Measurements from ENCODE around the gene TMBIM4. TPM values are rescaled to one million over a fixed set of nuclear protein-coding genes. Genes with fewer than 3 reads are reported as not detected.

The TMBIM4 gene
- total RNA-seq, 4 donors from 2014 or later, result 104 to 131 (median 114) TPM

DNA sequence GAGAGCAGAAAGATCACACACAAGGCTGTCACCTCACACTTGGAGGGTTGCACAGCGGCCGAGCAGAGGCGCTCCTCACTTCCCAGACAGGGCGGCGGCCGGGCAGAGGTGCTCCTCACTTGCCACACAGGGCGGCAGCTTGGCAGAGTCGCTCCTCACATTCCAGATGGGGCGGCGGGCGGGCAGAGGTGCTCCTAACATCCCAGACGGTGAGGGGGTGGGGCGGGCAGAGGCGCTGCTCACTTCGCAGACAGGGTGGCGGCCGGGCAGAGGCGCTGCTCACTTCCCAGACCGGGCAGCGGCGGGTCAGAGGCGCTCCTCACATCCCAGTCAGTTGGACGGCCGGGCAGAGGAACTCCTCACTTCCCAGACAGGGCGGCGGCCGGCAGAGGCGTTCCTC is 9.1 kb downstream of the TMBIM4 start:
- intact Hi-C loops (cut with DNase I), result no loop called here
- H3K36me3 ChIP-seq, result peaks cover 0 to 38% (median 0%) of the 10 kb centered on the region in 3 donors
- no peaks in the 10 kb centered on the region for H3K27me3 ChIP-seq
- peaks cover 0 to 13% (median 0%) of the 10 kb centered on the region in 3 donors for H3K4me1 ChIP-seq
- peaks cover 0 to 3% (median 0%) of the 10 kb centered on the region in 3 donors for H3K9me3 ChIP-seq
- H3K4me3 ChIP-seq, result no peak overlapping the region
- H3K27ac ChIP-seq, result no peak overlapping the region
- 90 to 96% methylated on average over 4 to 17 of the region's 28 CpGs for WGBS, 2 donors
- no peak for DNase-seq
- TF ChIP-seq POLR2A (IDR thresholded peaks at IDR 0.05), result no peak
- TF ChIP-seq, protein P1, sequence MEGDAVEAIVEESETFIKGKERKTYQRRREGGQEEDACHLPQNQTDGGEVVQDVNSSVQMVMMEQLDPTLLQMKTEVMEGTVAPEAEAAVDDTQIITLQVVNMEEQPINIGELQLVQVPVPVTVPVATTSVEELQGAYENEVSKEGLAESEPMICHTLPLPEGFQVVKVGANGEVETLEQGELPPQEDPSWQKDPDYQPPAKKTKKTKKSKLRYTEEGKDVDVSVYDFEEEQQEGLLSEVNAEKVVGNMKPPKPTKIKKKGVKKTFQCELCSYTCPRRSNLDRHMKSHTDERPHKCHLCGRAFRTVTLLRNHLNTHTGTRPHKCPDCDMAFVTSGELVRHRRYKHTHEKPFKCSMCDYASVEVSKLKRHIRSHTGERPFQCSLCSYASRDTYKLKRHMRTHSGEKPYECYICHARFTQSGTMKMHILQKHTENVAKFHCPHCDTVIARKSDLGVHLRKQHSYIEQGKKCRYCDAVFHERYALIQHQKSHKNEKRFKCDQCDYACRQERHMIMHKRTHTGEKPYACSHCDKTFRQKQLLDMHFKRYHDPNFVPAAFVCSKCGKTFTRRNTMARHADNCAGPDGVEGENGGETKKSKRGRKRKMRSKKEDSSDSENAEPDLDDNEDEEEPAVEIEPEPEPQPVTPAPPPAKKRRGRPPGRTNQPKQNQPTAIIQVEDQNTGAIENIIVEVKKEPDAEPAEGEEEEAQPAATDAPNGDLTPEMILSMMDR (IDR thresholded peaks at IDR 0.05), result no peak

DNA sequence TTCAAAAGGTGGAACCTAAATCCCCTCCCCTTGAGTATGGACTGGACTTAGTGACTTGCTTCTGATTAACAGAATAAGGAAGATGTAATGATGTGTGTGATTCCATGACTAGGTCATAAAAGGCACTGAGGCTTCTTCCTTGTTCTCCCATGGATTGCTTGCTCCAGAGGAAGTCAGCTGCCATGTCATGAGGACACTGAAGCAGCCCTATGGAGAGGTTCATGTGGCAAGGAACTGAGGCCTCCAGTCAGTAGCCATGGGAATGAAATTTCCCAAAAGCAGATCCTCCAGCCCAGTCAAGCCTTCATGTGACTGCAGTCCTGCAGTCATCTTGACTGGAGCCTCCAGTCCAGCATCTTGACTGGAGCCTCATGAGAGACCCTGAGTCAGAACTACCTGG is 10.7 kb downstream of the TMBIM4 start:
- no peaks in the 10 kb centered on the region for H3K27me3 ChIP-seq
- H3K9me3 ChIP-seq, result no peaks in the 10 kb centered on the region
- no peak for DNase-seq
- H3K4me3 ChIP-seq, result no peak overlapping the region
- peaks cover 0 to 23% (median 6%) of the 10 kb centered on the region in 3 donors for H3K4me1 ChIP-seq
- TF ChIP-seq POLR2A (IDR thresholded peaks at IDR 0.05), result no peak
- intact Hi-C loops (cut with DNase I), result no loop called here
- H3K27ac ChIP-seq, result no peak overlapping the region
- H3K36me3 ChIP-seq, result peaks cover 0 to 32% (median 0%) of the 10 kb centered on the region in 3 donors

DNA sequence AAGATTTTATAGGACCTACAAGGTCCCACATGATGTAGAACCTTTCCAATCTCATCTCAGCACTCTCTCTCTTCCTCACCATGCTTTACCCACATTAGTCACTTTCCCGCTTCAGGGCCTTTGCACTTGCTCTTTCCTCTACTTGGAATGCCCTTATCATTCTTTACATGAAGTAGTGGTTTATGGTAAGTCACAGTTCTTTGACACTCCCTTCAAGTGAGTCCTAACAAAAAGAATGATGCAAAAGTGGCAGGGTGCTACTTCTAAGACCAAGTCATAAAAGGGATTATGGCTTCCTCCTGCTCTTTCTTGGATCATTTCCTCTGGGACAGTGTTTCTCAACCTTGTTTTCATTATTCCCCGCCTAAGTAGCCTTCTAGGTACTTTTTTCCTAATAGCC is 13.1 kb downstream of the TMBIM4 start:
- intact Hi-C loops (cut with DNase I), result no loop called here
- H3K4me1 ChIP-seq, result peaks cover 0 to 25% (median 6%) of the 10 kb centered on the region in 3 donors
- no peak overlapping the region for H3K27ac ChIP-seq
- WGBS, 2 donors, result 87 to 92% methylated on average over 2 of the region's 2 CpGs
- no peak overlapping the region for H3K4me3 ChIP-seq
- no peaks in the 10 kb centered on the region for H3K9me3 ChIP-seq
- no peak for TF ChIP-seq POLR2A (IDR thresholded peaks at IDR 0.05)
- TF ChIP-seq, protein P1 (IDR thresholded peaks at IDR 0.05), result no peak
- peaks cover 0 to 34% (median 0%) of the 10 kb centered on the region in 3 donors for H3K36me3 ChIP-seq
- no peaks in the 10 kb centered on the region for H3K27me3 ChIP-seq
- no peak for DNase-seq

DNA sequence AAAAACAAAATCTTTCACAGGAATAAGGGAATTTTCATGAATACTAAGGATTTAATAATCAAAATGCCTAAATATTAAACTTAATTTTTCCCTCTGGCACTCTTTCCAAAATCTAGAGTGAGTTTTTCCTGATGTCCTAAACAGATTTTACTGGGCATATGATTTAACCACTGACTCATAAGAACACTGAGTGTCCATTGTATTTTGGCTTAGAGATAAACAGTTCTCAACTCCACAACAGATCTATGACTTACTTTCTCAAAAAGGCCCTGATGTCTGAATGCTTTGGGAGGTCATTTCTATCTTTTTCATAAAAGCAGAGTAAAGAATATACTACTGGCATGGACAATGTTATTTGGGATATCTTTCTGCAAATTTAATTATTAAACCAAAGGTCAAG is 15.0 kb downstream of the TMBIM4 start:
- DNase-seq, result no peak
- Histone ChIP-seq H3K4me1 (peaks cover 0 to 25% (median 6%) of the 10 kb centered on the region in 3 donors), H3K27ac (no peak overlapping the region), H3K4me3 (no peak overlapping the region), H3K9me3 (no peaks in the 10 kb centered on the region), H3K27me3 (no peaks in the 10 kb centered on the region), H3K36me3 (peaks cover 0 to 36% (median 0%) of the 10 kb centered on the region in 3 donors)
- intact Hi-C loops (cut with DNase I), result no loop called here
- no peak for TF ChIP-seq POLR2A (IDR thresholded peaks at IDR 0.05)

DNA sequence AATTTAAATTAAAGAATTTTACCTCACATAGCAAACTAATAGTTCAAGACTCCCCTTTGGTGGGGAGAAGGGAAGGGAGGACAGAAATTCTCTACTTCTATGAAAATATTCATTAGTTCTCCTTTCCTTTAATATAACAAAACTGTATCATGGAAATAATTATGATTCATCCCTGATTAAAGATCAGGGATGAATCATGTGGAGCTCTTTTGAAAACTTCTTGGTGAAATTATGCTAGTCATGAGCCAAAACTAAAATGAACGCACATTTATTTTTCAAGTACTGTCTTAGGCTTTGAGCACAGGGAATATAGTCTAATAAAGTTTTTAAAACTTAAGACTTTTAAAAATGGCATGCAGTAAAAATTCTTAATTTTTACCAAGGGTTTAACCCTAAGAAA is 17.1 kb downstream of the TMBIM4 start:
- WGBS, 2 donors, result 27 to 44% methylated on average over 1 of the region's 1 CpG
- Histone ChIP-seq H3K36me3 (peaks cover 0 to 42% (median 3%) of the 10 kb centered on the region in 3 donors), H3K4me1 (peaks cover 0 to 25% (median 6%) of the 10 kb centered on the region in 3 donors), H3K9me3 (no peaks in the 10 kb centered on the region), H3K27ac (peak overlapping the region in 1 of 4 donors; percentile 11), H3K27me3 (no peaks in the 10 kb centered on the region), H3K4me3 (no peak overlapping the region)
- DNase-seq, result no peak
- TF ChIP-seq, protein P1 (IDR thresholded peaks at IDR 0.05), result no peak
- no peak for TF ChIP-seq POLR2A (IDR thresholded peaks at IDR 0.05)
- intact Hi-C loops (cut with DNase I), result no loop called here

DNA sequence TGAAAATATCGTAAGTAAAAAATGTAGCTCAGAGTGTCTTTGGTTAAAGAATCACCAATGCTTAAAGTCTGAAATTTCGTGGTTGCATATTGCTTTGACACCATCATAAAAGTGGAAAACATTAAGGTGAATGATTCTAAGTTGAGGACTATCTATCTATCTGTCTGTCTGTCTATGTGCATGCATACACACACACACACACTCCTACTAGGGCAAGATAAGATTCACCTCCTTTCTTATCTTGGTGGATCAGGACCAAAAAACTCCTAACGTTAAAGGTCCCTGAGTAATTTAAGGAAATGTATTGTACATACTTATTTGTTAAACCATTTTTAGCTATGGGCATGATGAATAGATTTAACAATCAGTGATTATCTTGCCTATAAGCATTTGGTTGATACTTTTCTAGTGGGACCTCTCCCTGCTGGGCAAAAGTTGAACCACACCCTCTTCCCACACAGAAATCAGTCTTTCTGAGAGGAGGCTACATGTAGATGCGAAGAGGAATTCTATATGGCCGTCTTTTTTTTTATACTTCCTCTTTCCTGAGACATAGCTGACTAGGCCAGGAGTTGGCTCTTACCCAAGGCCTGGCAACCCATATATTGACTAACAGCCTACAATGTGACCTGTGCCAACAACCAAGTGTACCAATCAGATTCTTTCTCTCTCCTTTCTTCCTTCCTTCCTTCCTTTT is 19.9 kb downstream of the TMBIM4 start:
- WGBS, 2 donors, result 73% methylated on average over 5 of the region's 5 CpGs
- intact Hi-C loops (cut with DNase I), result no loop called here
- DNase-seq, result no peak
- TF ChIP-seq POLR2A (IDR thresholded peaks at IDR 0.05), result no peak
- TF ChIP-seq, protein P1 (IDR thresholded peaks at IDR 0.05), result peak in 1 of 6 experiments; percentile 20
- H3K36me3 ChIP-seq, result peaks cover 0 to 44% (median 3%) of the 10 kb centered on the region in 3 donors
- H3K27me3 ChIP-seq, result no peaks in the 10 kb centered on the region
- H3K4me3 ChIP-seq, result no peak overlapping the region
- no peaks in the 10 kb centered on the region for H3K9me3 ChIP-seq
- no peak overlapping the region for H3K27ac ChIP-seq
- peaks cover 2 to 30% (median 2%) of the 10 kb centered on the region in 3 donors for H3K4me1 ChIP-seq

Data from esophagus squamous epithelium (tissue), 5 donors.